Measurements from ENCODE around the gene NET1. TPM values are rescaled to one million over a fixed set of nuclear protein-coding genes. Genes with fewer than 3 reads are reported as not detected.

NET1 gene
- total RNA-seq, 1 donor from 2014 or later, result 103 TPM

DNA sequence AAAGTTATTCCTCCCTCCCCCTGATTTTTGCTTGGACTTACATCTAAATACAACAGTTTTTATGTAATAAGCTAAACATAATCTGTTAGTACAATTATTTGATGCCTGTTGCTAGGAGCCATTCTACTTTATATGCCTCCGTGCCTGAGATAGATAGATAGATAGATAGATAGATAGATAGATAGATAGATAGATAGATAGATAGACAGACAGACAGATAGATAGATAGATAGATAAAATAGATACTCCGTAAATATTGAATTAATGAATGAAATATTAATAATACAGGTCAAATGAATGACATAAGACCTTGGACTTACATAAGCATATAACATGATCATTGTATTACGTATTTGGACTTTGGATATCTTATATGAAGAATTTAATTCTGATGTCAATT is 23.0 kb downstream of the NET1 start:
- DNase-seq (ENCODE audit: extremely low spot score in 2 of 2), result no peak
- TF ChIP-seq, protein P1, sequence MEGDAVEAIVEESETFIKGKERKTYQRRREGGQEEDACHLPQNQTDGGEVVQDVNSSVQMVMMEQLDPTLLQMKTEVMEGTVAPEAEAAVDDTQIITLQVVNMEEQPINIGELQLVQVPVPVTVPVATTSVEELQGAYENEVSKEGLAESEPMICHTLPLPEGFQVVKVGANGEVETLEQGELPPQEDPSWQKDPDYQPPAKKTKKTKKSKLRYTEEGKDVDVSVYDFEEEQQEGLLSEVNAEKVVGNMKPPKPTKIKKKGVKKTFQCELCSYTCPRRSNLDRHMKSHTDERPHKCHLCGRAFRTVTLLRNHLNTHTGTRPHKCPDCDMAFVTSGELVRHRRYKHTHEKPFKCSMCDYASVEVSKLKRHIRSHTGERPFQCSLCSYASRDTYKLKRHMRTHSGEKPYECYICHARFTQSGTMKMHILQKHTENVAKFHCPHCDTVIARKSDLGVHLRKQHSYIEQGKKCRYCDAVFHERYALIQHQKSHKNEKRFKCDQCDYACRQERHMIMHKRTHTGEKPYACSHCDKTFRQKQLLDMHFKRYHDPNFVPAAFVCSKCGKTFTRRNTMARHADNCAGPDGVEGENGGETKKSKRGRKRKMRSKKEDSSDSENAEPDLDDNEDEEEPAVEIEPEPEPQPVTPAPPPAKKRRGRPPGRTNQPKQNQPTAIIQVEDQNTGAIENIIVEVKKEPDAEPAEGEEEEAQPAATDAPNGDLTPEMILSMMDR (IDR thresholded peaks at IDR 0.05), result no peak
- TF ChIP-seq POLR2A (IDR thresholded peaks at IDR 0.05), result no peak
- TF ChIP-seq POLR2AphosphoS5 (IDR thresholded peaks at IDR 0.05; ENCODE audit: insufficient read depth in 1 of 2, low read depth in 1 of 2), result no peak
- Histone ChIP-seq H3K27ac (no peak overlapping the region), H3K27me3 (no peaks in the 10 kb centered on the region), H3K36me3 (peaks cover 0 to 9% of the 10 kb centered on the region in 2 donors), H3K9me3 (no peaks in the 10 kb centered on the region), H3K4me3 (no peak overlapping the region), H3K4me1 (no peaks in the 10 kb centered on the region)
- intact Hi-C loops (cut with DNase I), result no loop called here

DNA sequence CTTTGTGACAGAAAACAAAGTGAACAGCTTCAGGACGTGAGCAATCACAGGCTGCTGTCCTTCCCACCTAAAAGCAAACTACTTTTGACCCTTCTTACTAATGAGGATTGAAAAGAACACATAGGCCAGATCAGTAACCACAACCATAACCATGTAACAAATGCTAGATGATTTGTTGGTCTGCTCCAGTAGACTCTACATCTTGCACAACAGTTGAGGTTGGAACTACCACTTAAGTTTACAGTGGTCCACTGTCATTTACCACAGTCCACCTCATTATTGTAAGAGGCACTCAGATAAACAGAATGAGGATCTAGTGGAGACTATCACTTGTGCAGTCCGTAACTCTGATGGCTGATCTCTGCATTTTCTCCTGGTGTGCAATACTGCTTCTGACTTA is 27.8 kb downstream of the NET1 start:
- H3K36me3 ChIP-seq, result no peaks in the 10 kb centered on the region
- no peak for TF ChIP-seq POLR2A (IDR thresholded peaks at IDR 0.05)
- no peak for TF ChIP-seq POLR2AphosphoS5 (IDR thresholded peaks at IDR 0.05; ENCODE audit: insufficient read depth in 1 of 2, low read depth in 1 of 2)
- TF ChIP-seq, protein P1 (IDR thresholded peaks at IDR 0.05), result no peak

DNA sequence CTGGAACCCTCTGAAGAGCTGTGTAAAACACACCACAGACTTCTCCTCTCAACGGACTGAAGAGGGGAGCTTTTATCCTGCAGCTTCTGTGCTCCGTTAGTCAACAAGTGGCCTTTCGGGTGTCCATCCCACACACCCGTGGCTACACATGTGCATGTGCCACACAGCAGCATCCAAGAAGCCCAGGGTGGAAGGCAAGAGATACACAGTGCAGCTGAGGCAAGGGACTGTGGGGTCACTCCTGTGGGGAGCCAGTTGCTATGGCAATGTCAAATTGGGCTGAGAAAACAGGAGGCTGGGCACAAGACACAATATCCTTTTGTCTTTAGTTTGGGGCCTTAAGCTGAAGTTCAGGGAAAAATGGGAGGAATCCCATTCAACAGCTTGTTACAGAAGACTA is 28.7 kb downstream of the NET1 start:
- TF ChIP-seq, protein P1 (IDR thresholded peaks at IDR 0.05), result no peak
- TF ChIP-seq POLR2AphosphoS5 (IDR thresholded peaks at IDR 0.05; ENCODE audit: insufficient read depth in 1 of 2, low read depth in 1 of 2) (no peak), POLR2A (IDR thresholded peaks at IDR 0.05) (no peak)
- Histone ChIP-seq H3K9me3 (no peaks in the 10 kb centered on the region), H3K27me3 (no peaks in the 10 kb centered on the region), H3K4me1 (peaks cover 4% of the 10 kb centered on the region), H3K27ac (no peak overlapping the region), H3K4me3 (no peak overlapping the region), H3K36me3 (no peaks in the 10 kb centered on the region)
- DNase-seq (ENCODE audit: extremely low spot score in 2 of 2), result no peak
- intact Hi-C loops (cut with DNase I), result loop anchor here (10.0 kb wide), 1 partner anchor 94 kb away; no protein-coding TSS in a partner anchor

More for the DNA sequence above, 27.8 kb downstream of the NET1 start:
- DNase-seq (ENCODE audit: extremely low spot score in 2 of 2), result no peak
- Histone ChIP-seq H3K27me3 (no peaks in the 10 kb centered on the region), H3K9me3 (no peaks in the 10 kb centered on the region), H3K4me3 (no peak overlapping the region), H3K27ac (no peak overlapping the region), H3K4me1 (no peaks in the 10 kb centered on the region)
- intact Hi-C loops (cut with DNase I), result loop anchor here (10.0 kb wide), 1 partner anchor 95 kb away; no protein-coding TSS in a partner anchor

DNA sequence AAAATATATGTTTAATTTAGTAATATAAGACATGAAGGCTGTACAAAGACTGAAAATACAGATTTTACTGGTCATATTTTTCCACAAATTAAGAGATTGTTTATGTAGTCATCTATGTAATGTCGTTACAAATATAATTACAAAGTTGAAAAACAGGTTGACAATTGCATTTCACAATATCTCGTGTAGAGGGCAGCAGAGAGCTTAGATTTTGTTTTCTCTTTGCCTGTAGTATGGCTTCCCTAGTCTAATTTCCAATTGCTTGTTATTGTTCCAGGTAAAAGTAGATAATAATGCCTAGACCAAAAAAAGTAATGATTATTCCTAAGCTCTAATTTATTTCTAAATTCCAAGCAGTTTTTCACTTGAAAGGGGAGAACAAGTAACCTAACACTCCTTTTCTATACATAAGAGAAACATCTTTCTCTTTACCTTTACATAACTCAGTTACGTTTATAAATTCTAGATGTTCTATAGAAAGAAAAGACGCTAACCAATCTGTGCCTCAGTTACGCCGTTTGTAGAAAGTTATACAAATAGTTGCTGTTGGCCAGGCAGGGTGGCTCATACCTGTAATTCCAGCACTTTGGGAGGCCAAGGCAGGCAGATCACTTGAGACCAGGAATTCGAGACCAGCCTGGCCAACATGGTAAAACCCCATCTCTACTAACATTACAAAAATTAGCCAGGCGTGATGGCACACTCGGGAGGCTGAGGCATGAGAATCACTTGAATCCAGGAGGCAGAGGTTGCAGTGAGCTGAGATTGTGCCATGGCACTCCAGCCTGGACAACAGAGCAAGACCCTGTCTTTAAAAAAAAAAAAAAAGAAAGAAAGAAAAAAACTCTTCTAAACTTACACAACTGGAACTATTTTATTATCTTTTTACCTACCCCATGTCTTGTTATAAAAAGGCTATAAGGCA is 30.0 kb downstream of the NET1 start:
- Histone ChIP-seq H3K4me1 (peaks cover 7% of the 10 kb centered on the region), H3K9me3 (no peaks in the 10 kb centered on the region), H3K4me3 (no peak overlapping the region), H3K36me3 (no peaks in the 10 kb centered on the region), H3K27ac (no peak overlapping the region), H3K27me3 (no peaks in the 10 kb centered on the region)
- intact Hi-C loops (cut with DNase I), result loop anchor here (2.0 to 10.0 kb wide), 2 partner anchors 92 to 180 kb away; no protein-coding TSS in a partner anchor
- TF ChIP-seq POLR2A (IDR thresholded peaks at IDR 0.05), result no peak
- TF ChIP-seq, protein P1 (IDR thresholded peaks at IDR 0.05), result peak; percentile 77 to 91 (median 79)
- TF ChIP-seq POLR2AphosphoS5 (IDR thresholded peaks at IDR 0.05; ENCODE audit: insufficient read depth in 1 of 2, low read depth in 1 of 2), result peak in 1 of 2 donors; percentile 66
- no peak for DNase-seq (ENCODE audit: extremely low spot score in 2 of 2)

DNA sequence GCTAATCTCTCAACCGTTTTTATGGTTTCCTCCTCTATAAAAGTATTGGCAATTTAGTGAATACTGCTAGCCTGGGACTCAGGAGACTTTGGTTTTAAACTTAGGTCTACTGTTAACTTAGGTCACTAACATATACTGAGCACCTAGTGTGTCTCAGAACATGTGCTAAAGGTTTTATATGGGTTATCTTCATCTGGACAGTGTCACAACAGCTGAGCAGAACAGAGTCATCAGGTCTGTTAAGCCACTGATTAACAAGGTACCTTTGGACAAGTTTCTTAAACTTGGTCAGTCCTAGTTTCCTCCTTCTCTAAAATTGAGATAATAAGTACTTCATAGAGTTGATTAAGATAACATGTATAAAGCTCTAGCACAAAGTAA is 30.6 kb downstream of the NET1 start:
- Histone ChIP-seq H3K27ac (no peak overlapping the region), H3K4me3 (no peak overlapping the region), H3K4me1 (peaks cover 7% of the 10 kb centered on the region), H3K36me3 (no peaks in the 10 kb centered on the region), H3K27me3 (no peaks in the 10 kb centered on the region), H3K9me3 (no peaks in the 10 kb centered on the region)
- intact Hi-C loops (cut with DNase I), result loop anchor here (2.0 to 10.0 kb wide), 2 partner anchors 92 to 180 kb away; no protein-coding TSS in a partner anchor
- TF ChIP-seq POLR2AphosphoS5 (IDR thresholded peaks at IDR 0.05; ENCODE audit: insufficient read depth in 1 of 2, low read depth in 1 of 2) (no peak), POLR2A (IDR thresholded peaks at IDR 0.05) (no peak)
- TF ChIP-seq, protein P1 (IDR thresholded peaks at IDR 0.05), result no peak
- no peak for DNase-seq (ENCODE audit: extremely low spot score in 2 of 2)
